Hematopoietic multipotent progenitor cell treated with erythropoietin and hydrocortisone succinate and interleukin-3 and kit ligand, for 17 days (in vitro differentiated cells): ENCODE measurements around the gene ST14.

Experiments
- DNase-seq: peaks from one replicate; pipeline ENCODE4 v3.0.0-alpha.2; 2015; ENCODE audit warnings: low spot score

The ST14 gene

GRCh38 chr11:130136107-130136506, 23.5 kb upstream of the ST14 start:
- no peak for DNase-seq

GRCh38 chr11:130137999-130138398, 21.6 kb upstream of the ST14 start:
- DNase-seq, result no peak

- DNase-seq, result no peak
Observed at GRCh38 chr11:130139401-130139800, 20.2 kb upstream of the ST14 start.

- no peak for DNase-seq
Observed at GRCh38 chr11:130141561-130142341, 17.8 kb upstream of the ST14 start.

GRCh38 chr11:130144141-130144540, 15.4 kb upstream of the ST14 start:
- no peak for DNase-seq

- DNase-seq, result no peak
Observed at GRCh38 chr11:130144861-130145281, 14.7 kb upstream of the ST14 start.

- no peak for DNase-seq
Observed at GRCh38 chr11:130145311-130145812, 14.2 kb upstream of the ST14 start.

- DNase-seq, result no peak
Observed at GRCh38 chr11:130145975-130146776, 13.4 kb upstream of the ST14 start.

- DNase-seq, result no peak
Observed at GRCh38 chr11:130146796-130147195, 12.8 kb upstream of the ST14 start.

- DNase-seq, result no peak
Observed at GRCh38 chr11:130148796-130149326, 10.7 kb upstream of the ST14 start.

GRCh38 chr11:130150790-130151189, 8.8 kb upstream of the ST14 start:
- DNase-seq, result no peak

- DNase-seq, result no peak
Observed at GRCh38 chr11:130151196-130151595, 8.4 kb upstream of the ST14 start.

- no peak for DNase-seq
Observed at GRCh38 chr11:130156108-130157022, 3.2 kb upstream of the ST14 start.

GRCh38 chr11:130157101-130157500, 2.5 kb upstream of the ST14 start:
- no peak for DNase-seq

GRCh38 chr11:130157840-130158239, 1.7 kb upstream of the ST14 start:
- DNase-seq, result no peak

GRCh38 chr11:130159139-130159538, 443 bp upstream of the ST14 start:
- no peak for DNase-seq

- no peak for DNase-seq
Observed at GRCh38 chr11:130160498-130161155, 1.0 kb downstream of the ST14 start.

- DNase-seq, result no peak
Observed at GRCh38 chr11:130161441-130162145, 2.0 kb downstream of the ST14 start.

GRCh38 chr11:130162733-130163132, 3.2 kb downstream of the ST14 start:
- DNase-seq, result no peak

- DNase-seq, result no peak
Observed at GRCh38 chr11:130163346-130164220, 4.0 kb downstream of the ST14 start.
